Activated T-cell treated with anti-CD3 and anti-CD28 coated beads, Interleukin-2, amount 50 U/mL, for 72 hours (primary cell): Measurements from ENCODE around the gene SLC13A5. TPM values are rescaled to one million over a fixed set of nuclear protein-coding genes. Genes with fewer than 3 reads are reported as not detected.
"Not testable (repeated sequence)": the region's sequence is repeated elsewhere in the genome, so short reads cannot be mapped to it uniquely, and the experiment has no call there.

ENCODE experiments used
- ATAC-seq, 2 donors: fragments of 150-1000 bp; cut with Tn5 transposase; replicated peaks in 1 of 2; 2 replicates each; pipeline ENCODE4 v1.10.0; 2021; ENCODE audit warnings: moderate library complexity in 2 of 2, mild to moderate bottlenecking in 1 of 2
- DNase-seq, 2 donors: peaks; one replicate each; pipeline ENCODE4 v3.0.0; 2021 to 2022; ENCODE audit warnings: mixed read lengths in 1 of 2
- H3K27ac Mint-ChIP-seq: one replicate; pipeline ENCODE4 v1.8.0; 2022; ENCODE audit warnings: mild to moderate bottlenecking, moderate library complexity, mixed read lengths
- H3K27me3 Mint-ChIP-seq: one replicate; pipeline ENCODE4 v1.8.0; 2022; ENCODE audit warnings: low read depth, mixed read lengths
- H3K36me3 Mint-ChIP-seq, 2 donors: one replicate each; pipeline ENCODE4 v1.8.0; 2022; ENCODE audit warnings: mixed read lengths in 2 of 2, mild to moderate bottlenecking in 1 of 2; ENCODE audit not compliant: insufficient read depth in 2 of 2
- H3K4me1 Mint-ChIP-seq: one replicate; pipeline ENCODE4 v1.8.0; 2022; ENCODE audit warnings: low read depth, mixed read lengths
- H3K4me3 Mint-ChIP-seq, 2 donors: one replicate each; pipeline ENCODE4 v1.8.0; 2022; ENCODE audit warnings: mild to moderate bottlenecking in 2 of 2, mixed read lengths in 2 of 2, moderate library complexity in 2 of 2
- H3K9me3 Mint-ChIP-seq, 2 donors: one replicate each; pipeline ENCODE4 v1.8.0; 2022; ENCODE audit warnings: mixed read lengths in 2 of 2
- total RNA-seq, 2 donors: library from RNA; stranded (reverse); gene quantifications; one replicate each; pipeline ENCODE4 v1.2.3, GENCODE V29; 2022

SLC13A5 gene
- total RNA-seq, 2 donors from 2014 or later = 0.22 TPM; not detected in 1

GRCh38 chr17:6661464-6661848, 51.7 kb downstream of the SLC13A5 start:
- Mint-ChIP-seq H3K36me3 (peaks cover 0 to 3% of the 10 kb centered on the region in 2 donors), H3K9me3 (no peaks in the 10 kb centered on the region), H3K27ac (no peak overlapping the region), H3K4me3 (peak overlapping the region; percentile 6 to 36), H3K4me1 (peaks cover 30% of the 10 kb centered on the region), H3K27me3 (no peaks in the 10 kb centered on the region)
- no peak for ATAC-seq
- no peak for DNase-seq

GRCh38 chr17:6660805-6661463, 52.2 kb downstream of the SLC13A5 start:
- no peaks in the 10 kb centered on the region for H3K9me3 Mint-ChIP-seq
- peaks cover 30% of the 10 kb centered on the region for H3K4me1 Mint-ChIP-seq
- H3K36me3 Mint-ChIP-seq = peaks cover 0 to 3% of the 10 kb centered on the region in 2 donors
- H3K4me3 Mint-ChIP-seq = peak overlapping the region; percentile 36 to 51
- H3K27ac Mint-ChIP-seq = no peak overlapping the region
- DNase-seq = peak in 1 of 2 donors; percentile 40
- ATAC-seq = peak; percentile 46
- H3K27me3 Mint-ChIP-seq = no peaks in the 10 kb centered on the region

- no peaks in the 10 kb centered on the region for H3K27me3 Mint-ChIP-seq
- no peak overlapping the region for H3K27ac Mint-ChIP-seq
- H3K36me3 Mint-ChIP-seq = peaks cover 0 to 3% of the 10 kb centered on the region in 2 donors
- no peak for ATAC-seq
- H3K4me3 Mint-ChIP-seq = no peak overlapping the region
- H3K9me3 Mint-ChIP-seq = no peaks in the 10 kb centered on the region
- DNase-seq = no peak
- H3K4me1 Mint-ChIP-seq = peaks cover 34% of the 10 kb centered on the region
Measured at GRCh38 chr17:6660101-6660500, 53.1 kb downstream of the SLC13A5 start.

GRCh38 chr17:6658411-6658810, 54.8 kb downstream of the SLC13A5 start:
- Mint-ChIP-seq H3K4me3 (peak overlapping the region in 1 of 2 donors; percentile 92), H3K4me1 (peaks cover 45% of the 10 kb centered on the region)
- not testable (repeated sequence) for H3K27ac Mint-ChIP-seq, DNase-seq, H3K36me3 Mint-ChIP-seq, H3K9me3 Mint-ChIP-seq, ATAC-seq, H3K27me3 Mint-ChIP-seq

GRCh38 chr17:6657633-6658287, 55.4 kb downstream of the SLC13A5 start:
- no peaks in the 10 kb centered on the region for H3K9me3 Mint-ChIP-seq
- peaks cover 52% of the 10 kb centered on the region for H3K4me1 Mint-ChIP-seq
- DNase-seq (no peak), ATAC-seq (no peak)
- peak overlapping the region; percentile 80 to 92 for H3K4me3 Mint-ChIP-seq
- H3K27ac Mint-ChIP-seq = peak overlapping the region; percentile 47
- no peaks in the 10 kb centered on the region for H3K27me3 Mint-ChIP-seq
- H3K36me3 Mint-ChIP-seq = peaks cover 2 to 6% of the 10 kb centered on the region in 2 donors

- not testable (repeated sequence) for H3K9me3 Mint-ChIP-seq, H3K36me3 Mint-ChIP-seq, H3K27me3 Mint-ChIP-seq
- DNase-seq = peak; percentile 64 to 67
- peak overlapping the region; percentile 47 for H3K27ac Mint-ChIP-seq
- H3K4me3 Mint-ChIP-seq = peak overlapping the region; percentile 80 to 92
- ATAC-seq = peak; percentile 86 to 87
- H3K4me1 Mint-ChIP-seq = peaks cover 58% of the 10 kb centered on the region
Measured at GRCh38 chr17:6656797-6657632, 56.2 kb downstream of the SLC13A5 start.

GRCh38 chr17:6655732-6656361, 57.3 kb downstream of the SLC13A5 start:
- H3K27me3 Mint-ChIP-seq, H3K9me3 Mint-ChIP-seq, ATAC-seq, H3K36me3 Mint-ChIP-seq, DNase-seq: not testable (repeated sequence)
- Mint-ChIP-seq H3K4me1 (peaks cover 50% of the 10 kb centered on the region), H3K4me3 (peak overlapping the region; percentile 87 to 89), H3K27ac (peak overlapping the region; percentile 36)

- ATAC-seq (no peak), DNase-seq (no peak)
- Mint-ChIP-seq H3K27me3 (no peaks in the 10 kb centered on the region), H3K4me3 (peak overlapping the region in 1 of 2 donors; percentile 62), H3K4me1 (peaks cover 47% of the 10 kb centered on the region), H3K9me3 (no peaks in the 10 kb centered on the region), H3K36me3 (peaks cover 2 to 3% of the 10 kb centered on the region in 2 donors), H3K27ac (no peak overlapping the region)
Measured at GRCh38 chr17:6654841-6655731, 58.1 kb downstream of the SLC13A5 start.

GRCh38 chr17:6651919-6652452, 61.2 kb downstream of the SLC13A5 start:
- H3K4me3 Mint-ChIP-seq = peak overlapping the region; percentile 86 to 92
- no peaks in the 10 kb centered on the region for H3K27me3 Mint-ChIP-seq
- peaks cover 62% of the 10 kb centered on the region for H3K4me1 Mint-ChIP-seq
- H3K9me3 Mint-ChIP-seq = no peaks in the 10 kb centered on the region
- DNase-seq (peak; percentile 47 to 53), ATAC-seq (peak; percentile 14 to 26)
- peak overlapping the region; percentile 14 for H3K27ac Mint-ChIP-seq
- peaks cover 3 to 4% of the 10 kb centered on the region in 2 donors for H3K36me3 Mint-ChIP-seq

- Mint-ChIP-seq H3K4me1 (peaks cover 68% of the 10 kb centered on the region), H3K36me3 (peaks cover 3 to 4% of the 10 kb centered on the region in 2 donors), H3K27ac (peak within 1 kb of the TSS; percentile 96), H3K27me3 (no peaks in the 10 kb centered on the region), H3K4me3 (peak within 1 kb of the TSS; percentile 86 to 92), H3K9me3 (no peaks in the 10 kb centered on the region)
- ATAC-seq = peak; percentile 97 to 98
- DNase-seq = peak; percentile 96 to 98
Measured at GRCh38 chr17:6651354-6651918, 61.7 kb downstream of the SLC13A5 start, which contains the start of the genes C17orf100 and MED31. TSS of gene C17orf100 (plus strand) at chr17:6651762. CDS start at chr17:6651914, 152 bp downstream. TSS of gene MED31 (minus strand) at chr17:6651605. CDS start at chr17:6651528, 77 bp downstream.

- Mint-ChIP-seq H3K27me3 (no peaks in the 10 kb centered on the region), H3K9me3 (no peaks in the 10 kb centered on the region), H3K36me3 (peaks cover 3 to 7% of the 10 kb centered on the region in 2 donors), H3K27ac (peak overlapping the region; percentile 61), H3K4me1 (peaks cover 71% of the 10 kb centered on the region), H3K4me3 (peak overlapping the region in 1 of 2 donors; percentile 21)
- ATAC-seq (no peak), DNase-seq (no peak)
Measured at GRCh38 chr17:6648181-6648580, 65.0 kb downstream of the SLC13A5 start.
